Activated T-cell treated with anti-CD3 and anti-CD28 coated beads, Interleukin-2, amount 50 U/mL, for 72 hours (primary cell): ENCODE measurements around the gene MRPS9. TPM values are rescaled to one million over a fixed set of nuclear protein-coding genes. Genes with fewer than 3 reads are reported as not detected.

ENCODE experiments used
- ATAC-seq, 2 donors: fragments of 150-1000 bp; cut with Tn5 transposase; replicated peaks in 1 of 2; 2 replicates each; pipeline ENCODE4 v1.10.0; 2021; ENCODE audit warnings: moderate library complexity in 2 of 2, mild to moderate bottlenecking in 1 of 2
- DNase-seq, 2 donors: peaks; one replicate each; pipeline ENCODE4 v3.0.0; 2021 to 2022; ENCODE audit warnings: mixed read lengths in 1 of 2
- H3K27ac Mint-ChIP-seq: one replicate; pipeline ENCODE4 v1.8.0; 2022; ENCODE audit warnings: mild to moderate bottlenecking, moderate library complexity, mixed read lengths
- H3K27me3 Mint-ChIP-seq: one replicate; pipeline ENCODE4 v1.8.0; 2022; ENCODE audit warnings: low read depth, mixed read lengths
- H3K36me3 Mint-ChIP-seq, 2 donors: one replicate each; pipeline ENCODE4 v1.8.0; 2022; ENCODE audit warnings: mixed read lengths in 2 of 2, mild to moderate bottlenecking in 1 of 2; ENCODE audit not compliant: insufficient read depth in 2 of 2
- H3K4me1 Mint-ChIP-seq: one replicate; pipeline ENCODE4 v1.8.0; 2022; ENCODE audit warnings: low read depth, mixed read lengths
- H3K4me3 Mint-ChIP-seq, 2 donors: one replicate each; pipeline ENCODE4 v1.8.0; 2022; ENCODE audit warnings: mild to moderate bottlenecking in 2 of 2, mixed read lengths in 2 of 2, moderate library complexity in 2 of 2
- H3K9me3 Mint-ChIP-seq, 2 donors: one replicate each; pipeline ENCODE4 v1.8.0; 2022; ENCODE audit warnings: mixed read lengths in 2 of 2
- total RNA-seq, 2 donors: library from RNA; stranded (reverse); gene quantifications; one replicate each; pipeline ENCODE4 v1.2.3, GENCODE V29; 2022

The MRPS9 gene
- total RNA-seq, 2 donors from 2014 or later = 24.6 to 27.3 TPM

DNA sequence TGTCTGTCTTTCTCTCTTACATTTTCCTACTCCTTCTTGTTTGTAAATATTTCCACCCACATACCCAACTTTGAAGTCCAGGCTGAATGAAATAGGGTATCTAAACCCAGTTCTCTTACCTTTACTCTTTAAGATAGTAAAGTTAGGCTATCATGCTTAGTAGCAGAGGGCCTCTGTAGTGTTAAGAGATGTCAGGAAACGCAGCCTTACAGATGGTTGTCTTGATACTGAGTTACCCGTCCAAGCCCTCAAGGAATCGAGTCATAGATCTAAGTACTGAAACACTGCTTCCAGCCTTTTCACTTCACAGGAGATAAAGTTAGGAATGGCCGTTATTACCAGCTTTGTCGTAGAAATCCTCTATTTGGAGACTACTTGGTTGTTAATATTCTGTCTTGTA lies 24.3 kb downstream of the MRPS9 start:
- Mint-ChIP-seq H3K27ac (peak overlapping the region; percentile 2), H3K27me3 (no peaks in the 10 kb centered on the region)

GRCh38 chr2:105068387-105068786 lies 30.5 kb downstream of the MRPS9 start:
- no peak overlapping the region for H3K27ac Mint-ChIP-seq
- peaks cover 34% of the 10 kb centered on the region for H3K4me1 Mint-ChIP-seq
- ATAC-seq (no peak), DNase-seq (no peak)
- no peaks in the 10 kb centered on the region for H3K36me3 Mint-ChIP-seq
- no peaks in the 10 kb centered on the region for H3K9me3 Mint-ChIP-seq
- H3K27me3 Mint-ChIP-seq = no peaks in the 10 kb centered on the region
- H3K4me3 Mint-ChIP-seq = no peak overlapping the region

More for the DNA sequence above, 24.3 kb downstream of the MRPS9 start:
- no peaks in the 10 kb centered on the region for H3K9me3 Mint-ChIP-seq
- ATAC-seq (no peak), DNase-seq (no peak)
- H3K4me1 Mint-ChIP-seq = peaks cover 13% of the 10 kb centered on the region
- H3K36me3 Mint-ChIP-seq = peaks cover 1 to 2% of the 10 kb centered on the region in 2 donors
- H3K4me3 Mint-ChIP-seq = no peak overlapping the region

- H3K27me3 Mint-ChIP-seq = no peaks in the 10 kb centered on the region
- no peaks in the 10 kb centered on the region for H3K9me3 Mint-ChIP-seq
- peaks cover 32% of the 10 kb centered on the region for H3K4me1 Mint-ChIP-seq
- H3K27ac Mint-ChIP-seq = no peak overlapping the region
- H3K36me3 Mint-ChIP-seq = no peaks in the 10 kb centered on the region
- ATAC-seq (no peak), DNase-seq (no peak)
- no peak overlapping the region for H3K4me3 Mint-ChIP-seq
Observed at GRCh38 chr2:105068875-105069274, 31.0 kb downstream of the MRPS9 start.

- Mint-ChIP-seq H3K27ac (no peak overlapping the region), H3K4me3 (peak overlapping the region in 1 of 2 donors; percentile 30), H3K4me1 (peaks cover 26% of the 10 kb centered on the region), H3K9me3 (no peaks in the 10 kb centered on the region), H3K36me3 (no peaks in the 10 kb centered on the region), H3K27me3 (no peaks in the 10 kb centered on the region)
- DNase-seq (peak in 1 of 2 donors; percentile 4), ATAC-seq (peak in 1 of 2 donors; percentile 61)
Observed at GRCh38 chr2:105070010-105070865, 32.4 kb downstream of the MRPS9 start.

GRCh38 chr2:105071379-105071778 lies 33.5 kb downstream of the MRPS9 start:
- ATAC-seq = no peak
- H3K9me3 Mint-ChIP-seq = no peaks in the 10 kb centered on the region
- no peak overlapping the region for H3K27ac Mint-ChIP-seq
- H3K27me3 Mint-ChIP-seq = no peaks in the 10 kb centered on the region
- no peak for DNase-seq
- H3K36me3 Mint-ChIP-seq = no peaks in the 10 kb centered on the region
- peaks cover 26% of the 10 kb centered on the region for H3K4me1 Mint-ChIP-seq
- no peak overlapping the region for H3K4me3 Mint-ChIP-seq

DNA sequence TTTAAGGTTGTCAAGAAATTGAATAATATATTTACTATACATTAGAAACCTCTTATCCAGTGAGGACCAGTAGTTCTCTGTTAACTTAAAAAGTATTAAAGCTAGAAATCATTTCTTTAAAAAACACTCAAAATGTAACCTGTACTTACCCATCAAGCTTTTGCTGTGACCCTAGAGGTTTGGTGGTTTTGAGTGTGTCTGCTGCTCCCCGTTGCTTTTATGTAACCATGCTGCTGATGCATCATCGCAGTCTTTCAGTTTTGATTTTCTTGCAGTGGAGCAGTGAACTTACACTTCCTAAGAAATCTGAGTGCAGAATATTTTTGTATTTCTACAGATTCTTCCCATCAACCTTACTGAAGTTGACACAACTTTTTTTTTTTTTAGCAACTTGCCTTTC lies 34.2 kb downstream of the MRPS9 start:
- peak; percentile 95 to 96 for ATAC-seq
- peak overlapping the region in 1 of 2 donors; percentile 55 for H3K4me3 Mint-ChIP-seq
- DNase-seq = peak; percentile 50 to 54
- no peaks in the 10 kb centered on the region for H3K27me3 Mint-ChIP-seq
- H3K4me1 Mint-ChIP-seq = peaks cover 26% of the 10 kb centered on the region
- H3K27ac Mint-ChIP-seq = no peak overlapping the region
- H3K9me3 Mint-ChIP-seq = no peaks in the 10 kb centered on the region
- peaks cover 0 to 3% of the 10 kb centered on the region in 2 donors for H3K36me3 Mint-ChIP-seq

GRCh38 chr2:105073591-105073990 lies 35.7 kb downstream of the MRPS9 start:
- no peak overlapping the region for H3K4me3 Mint-ChIP-seq
- no peaks in the 10 kb centered on the region for H3K27me3 Mint-ChIP-seq
- H3K36me3 Mint-ChIP-seq = peaks cover 0 to 3% of the 10 kb centered on the region in 2 donors
- H3K4me1 Mint-ChIP-seq = peaks cover 24% of the 10 kb centered on the region
- H3K9me3 Mint-ChIP-seq = no peaks in the 10 kb centered on the region
- ATAC-seq (no peak), DNase-seq (no peak)
- peak overlapping the region; percentile 74 for H3K27ac Mint-ChIP-seq

GRCh38 chr2:105076121-105076520 lies 38.3 kb downstream of the MRPS9 start:
- H3K36me3 Mint-ChIP-seq = peaks cover 0 to 3% of the 10 kb centered on the region in 2 donors
- no peaks in the 10 kb centered on the region for H3K9me3 Mint-ChIP-seq

DNA sequence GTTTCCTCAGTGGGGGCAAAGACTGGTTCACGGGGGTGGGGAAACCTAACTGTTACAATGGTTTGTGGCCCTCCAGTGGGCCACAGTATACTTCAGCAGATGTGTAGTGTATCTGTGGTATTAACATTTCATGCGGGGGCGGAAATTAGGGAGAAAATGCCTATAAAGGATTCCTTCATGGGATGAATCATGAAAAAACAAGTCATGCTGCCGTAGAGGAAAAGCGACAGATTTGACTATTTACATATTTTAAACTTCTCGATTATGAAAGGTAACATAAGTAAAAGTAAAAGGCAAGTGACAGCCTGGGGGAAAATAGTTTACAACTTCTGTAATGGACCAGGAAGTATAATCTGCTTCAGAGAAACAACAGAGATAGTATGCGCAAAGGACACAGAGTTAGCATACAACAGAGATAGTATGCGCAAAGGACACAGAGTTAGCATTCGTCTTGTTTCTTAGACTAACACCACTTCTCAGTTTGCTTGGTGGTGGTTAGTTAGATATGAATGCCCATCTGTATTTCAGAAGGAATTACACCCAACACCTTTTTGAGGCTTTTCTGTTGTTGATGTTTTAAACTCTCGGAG lies 41.1 kb downstream of the MRPS9 start:
- H3K9me3 Mint-ChIP-seq = no peaks in the 10 kb centered on the region
- H3K4me3 Mint-ChIP-seq = no peak overlapping the region
- peaks cover 0 to 3% of the 10 kb centered on the region in 2 donors for H3K36me3 Mint-ChIP-seq
- DNase-seq = no peak
- no peaks in the 10 kb centered on the region for H3K27me3 Mint-ChIP-seq
- ATAC-seq = no peak
- no peaks in the 10 kb centered on the region for H3K4me1 Mint-ChIP-seq
- H3K27ac Mint-ChIP-seq = no peak overlapping the region

More at GRCh38 chr2:105076121-105076520, 38.3 kb downstream of the MRPS9 start:
- Mint-ChIP-seq H3K4me3 (no peak overlapping the region), H3K27ac (no peak overlapping the region), H3K4me1 (peaks cover 8% of the 10 kb centered on the region), H3K27me3 (no peaks in the 10 kb centered on the region)
- DNase-seq (no peak), ATAC-seq (no peak)

GRCh38 chr2:105080461-105080860 lies 42.6 kb downstream of the MRPS9 start:
- DNase-seq = no peak
- Mint-ChIP-seq H3K9me3 (no peaks in the 10 kb centered on the region), H3K4me1 (no peaks in the 10 kb centered on the region), H3K27me3 (no peaks in the 10 kb centered on the region), H3K27ac (no peak overlapping the region), H3K36me3 (peaks cover 0 to 3% of the 10 kb centered on the region in 2 donors), H3K4me3 (no peak overlapping the region)
- no peak for ATAC-seq

GRCh38 chr2:105081006-105081601 lies 43.2 kb downstream of the MRPS9 start:
- DNase-seq = no peak
- ATAC-seq = no peak
- Mint-ChIP-seq H3K4me1 (no peaks in the 10 kb centered on the region), H3K27me3 (no peaks in the 10 kb centered on the region), H3K36me3 (peaks cover 0 to 3% of the 10 kb centered on the region in 2 donors), H3K9me3 (no peaks in the 10 kb centered on the region), H3K27ac (no peak overlapping the region), H3K4me3 (no peak overlapping the region)

DNA sequence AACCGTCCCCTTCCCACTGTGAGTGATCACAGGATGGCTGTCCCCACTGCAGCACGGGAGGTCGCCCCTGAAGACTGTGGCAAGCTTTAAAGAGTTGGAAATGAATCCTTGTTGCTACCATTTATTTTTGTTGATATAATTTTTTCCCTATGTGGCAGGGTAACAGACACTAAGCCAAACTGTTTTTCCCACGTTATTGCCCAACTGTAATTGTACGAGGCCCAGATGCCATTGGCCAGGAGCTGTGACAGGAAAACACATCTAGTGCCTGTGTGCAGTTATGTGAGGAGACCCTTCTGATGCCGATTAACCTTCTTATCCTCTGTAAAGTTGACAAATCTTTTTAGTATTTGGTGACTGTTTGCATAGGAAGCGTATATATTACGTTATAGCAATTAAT lies 44.2 kb downstream of the MRPS9 start:
- Mint-ChIP-seq H3K27ac (no peak overlapping the region), H3K36me3 (no peaks in the 10 kb centered on the region), H3K27me3 (no peaks in the 10 kb centered on the region), H3K4me1 (no peaks in the 10 kb centered on the region), H3K4me3 (no peak overlapping the region), H3K9me3 (no peaks in the 10 kb centered on the region)
- no peak for DNase-seq
- no peak for ATAC-seq

GRCh38 chr2:105085525-105085924 lies 47.7 kb downstream of the MRPS9 start:
- DNase-seq (no peak), ATAC-seq (no peak)
- Mint-ChIP-seq H3K4me1 (no peaks in the 10 kb centered on the region), H3K27ac (no peak overlapping the region), H3K27me3 (no peaks in the 10 kb centered on the region), H3K4me3 (no peak overlapping the region), H3K9me3 (no peaks in the 10 kb centered on the region), H3K36me3 (no peaks in the 10 kb centered on the region)
